ENCODE measurements around the gene CAMSAP2.

The CAMSAP2 gene, protein sequence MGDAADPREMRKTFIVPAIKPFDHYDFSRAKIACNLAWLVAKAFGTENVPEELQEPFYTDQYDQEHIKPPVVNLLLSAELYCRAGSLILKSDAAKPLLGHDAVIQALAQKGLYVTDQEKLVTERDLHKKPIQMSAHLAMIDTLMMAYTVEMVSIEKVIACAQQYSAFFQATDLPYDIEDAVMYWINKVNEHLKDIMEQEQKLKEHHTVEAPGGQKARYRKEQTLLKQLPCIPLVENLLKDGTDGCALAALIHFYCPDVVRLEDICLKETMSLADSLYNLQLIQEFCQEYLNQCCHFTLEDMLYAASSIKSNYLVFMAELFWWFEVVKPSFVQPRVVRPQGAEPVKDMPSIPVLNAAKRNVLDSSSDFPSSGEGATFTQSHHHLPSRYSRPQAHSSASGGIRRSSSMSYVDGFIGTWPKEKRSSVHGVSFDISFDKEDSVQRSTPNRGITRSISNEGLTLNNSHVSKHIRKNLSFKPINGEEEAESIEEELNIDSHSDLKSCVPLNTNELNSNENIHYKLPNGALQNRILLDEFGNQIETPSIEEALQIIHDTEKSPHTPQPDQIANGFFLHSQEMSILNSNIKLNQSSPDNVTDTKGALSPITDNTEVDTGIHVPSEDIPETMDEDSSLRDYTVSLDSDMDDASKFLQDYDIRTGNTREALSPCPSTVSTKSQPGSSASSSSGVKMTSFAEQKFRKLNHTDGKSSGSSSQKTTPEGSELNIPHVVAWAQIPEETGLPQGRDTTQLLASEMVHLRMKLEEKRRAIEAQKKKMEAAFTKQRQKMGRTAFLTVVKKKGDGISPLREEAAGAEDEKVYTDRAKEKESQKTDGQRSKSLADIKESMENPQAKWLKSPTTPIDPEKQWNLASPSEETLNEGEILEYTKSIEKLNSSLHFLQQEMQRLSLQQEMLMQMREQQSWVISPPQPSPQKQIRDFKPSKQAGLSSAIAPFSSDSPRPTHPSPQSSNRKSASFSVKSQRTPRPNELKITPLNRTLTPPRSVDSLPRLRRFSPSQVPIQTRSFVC (N-terminal part only)

DNA sequence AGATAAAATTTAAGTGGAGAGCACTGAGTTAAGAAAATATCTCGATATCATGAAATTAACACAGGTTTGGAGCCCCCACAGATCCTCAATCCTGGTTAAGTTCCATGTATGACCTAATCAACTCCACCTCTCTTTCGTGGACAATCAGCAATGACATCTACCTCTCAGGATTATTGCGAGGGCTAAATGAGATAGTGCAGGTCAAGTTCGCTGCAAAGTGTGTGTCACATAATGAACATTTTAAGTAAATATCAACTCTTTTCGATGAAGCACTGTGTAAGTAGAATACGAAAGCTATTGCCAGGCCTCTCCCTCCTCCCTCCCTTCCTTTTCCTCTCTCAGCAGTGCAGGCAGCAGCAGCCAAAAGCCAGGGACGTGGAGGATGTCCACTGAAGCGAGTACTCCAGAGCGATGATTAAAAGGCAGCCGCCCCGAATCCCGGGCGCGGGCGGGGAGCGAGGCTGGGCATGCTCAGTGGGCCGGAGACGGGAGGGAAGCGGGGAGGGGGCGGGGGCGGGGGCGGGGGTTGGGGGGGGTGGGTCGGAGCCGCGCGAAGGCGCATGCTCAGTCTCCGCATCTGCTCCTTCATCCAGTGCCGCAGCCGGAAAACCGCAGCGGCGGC, at the start of gene CAMSAP2:
CAMSAP2 (plus strand) TSS at position 567 of the 622 bp plus-strand sequence. CDS start 935 bp downstream, outside the sequence.
- peak within 1 kb of the TSS; percentile 95 for H3K4me3 ChIP-seq (ENCODE audit: low read depth, low read length)
- TF ChIP-seq, protein P1, sequence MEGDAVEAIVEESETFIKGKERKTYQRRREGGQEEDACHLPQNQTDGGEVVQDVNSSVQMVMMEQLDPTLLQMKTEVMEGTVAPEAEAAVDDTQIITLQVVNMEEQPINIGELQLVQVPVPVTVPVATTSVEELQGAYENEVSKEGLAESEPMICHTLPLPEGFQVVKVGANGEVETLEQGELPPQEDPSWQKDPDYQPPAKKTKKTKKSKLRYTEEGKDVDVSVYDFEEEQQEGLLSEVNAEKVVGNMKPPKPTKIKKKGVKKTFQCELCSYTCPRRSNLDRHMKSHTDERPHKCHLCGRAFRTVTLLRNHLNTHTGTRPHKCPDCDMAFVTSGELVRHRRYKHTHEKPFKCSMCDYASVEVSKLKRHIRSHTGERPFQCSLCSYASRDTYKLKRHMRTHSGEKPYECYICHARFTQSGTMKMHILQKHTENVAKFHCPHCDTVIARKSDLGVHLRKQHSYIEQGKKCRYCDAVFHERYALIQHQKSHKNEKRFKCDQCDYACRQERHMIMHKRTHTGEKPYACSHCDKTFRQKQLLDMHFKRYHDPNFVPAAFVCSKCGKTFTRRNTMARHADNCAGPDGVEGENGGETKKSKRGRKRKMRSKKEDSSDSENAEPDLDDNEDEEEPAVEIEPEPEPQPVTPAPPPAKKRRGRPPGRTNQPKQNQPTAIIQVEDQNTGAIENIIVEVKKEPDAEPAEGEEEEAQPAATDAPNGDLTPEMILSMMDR (IDR thresholded peaks at IDR 0.05; ENCODE audit: borderline replicate concordance, insufficient read depth, low read depth, low read length), result no peak

DNA sequence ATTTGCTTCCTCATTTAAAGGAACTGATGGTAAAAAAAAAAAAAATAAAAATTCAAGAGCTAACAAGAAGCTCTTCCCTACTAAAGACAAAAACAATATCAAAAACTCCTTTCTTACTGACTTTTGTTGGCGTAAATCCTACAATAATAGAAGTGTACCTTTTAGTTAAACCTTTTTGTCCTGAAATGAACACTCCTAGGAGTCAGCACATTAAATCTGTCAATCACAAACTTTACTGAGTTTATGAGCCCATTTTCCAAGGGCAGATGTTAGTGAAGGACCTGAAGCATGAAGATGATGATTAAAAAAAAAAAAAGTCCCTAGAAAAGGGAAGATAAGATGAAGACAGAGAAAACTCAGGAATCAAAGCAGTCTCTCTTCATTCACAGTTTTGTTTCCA, 46.4 kb upstream of the CAMSAP2 start:
- TF ChIP-seq, protein P1 (IDR thresholded peaks at IDR 0.05; ENCODE audit: borderline replicate concordance, insufficient read depth, low read depth, low read length), result no peak
- H3K4me3 ChIP-seq (ENCODE audit: low read depth, low read length), result no peak overlapping the region

GRCh38 chr1:200693327-200693726, 45.4 kb upstream of the CAMSAP2 start:
- H3K4me3 ChIP-seq (ENCODE audit: low read depth, low read length), result no peak overlapping the region
- TF ChIP-seq, protein P1 (IDR thresholded peaks at IDR 0.05; ENCODE audit: borderline replicate concordance, insufficient read depth, low read depth, low read length), result no peak

DNA sequence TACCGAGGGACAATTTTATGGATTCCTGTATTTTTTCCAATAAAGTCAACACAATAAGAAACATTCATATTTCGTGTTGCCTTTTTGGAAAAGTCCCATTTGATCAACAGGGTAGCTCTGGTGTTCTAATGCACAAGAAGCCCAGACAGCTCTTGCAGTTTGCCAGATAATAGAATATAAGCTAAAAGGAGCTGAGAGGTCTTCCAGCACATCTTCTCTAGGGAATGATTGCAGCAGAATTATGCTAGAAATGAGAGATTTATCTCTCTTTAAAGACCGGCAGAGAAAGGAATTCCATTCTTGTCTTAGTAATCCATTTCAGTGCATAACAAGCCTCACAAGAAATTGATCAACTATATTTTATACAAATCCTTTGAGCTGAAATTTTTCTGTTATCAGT, 44.0 kb upstream of the CAMSAP2 start:
- TF ChIP-seq, protein P1 (IDR thresholded peaks at IDR 0.05; ENCODE audit: borderline replicate concordance, insufficient read depth, low read depth, low read length), result no peak
- H3K4me3 ChIP-seq (ENCODE audit: low read depth, low read length), result no peak overlapping the region

GRCh38 chr1:200699871-200700270, 38.8 kb upstream of the CAMSAP2 start:
- TF ChIP-seq, protein P1 (IDR thresholded peaks at IDR 0.05; ENCODE audit: borderline replicate concordance, insufficient read depth, low read depth, low read length), result no peak
- H3K4me3 ChIP-seq (ENCODE audit: low read depth, low read length), result no peak overlapping the region

DNA sequence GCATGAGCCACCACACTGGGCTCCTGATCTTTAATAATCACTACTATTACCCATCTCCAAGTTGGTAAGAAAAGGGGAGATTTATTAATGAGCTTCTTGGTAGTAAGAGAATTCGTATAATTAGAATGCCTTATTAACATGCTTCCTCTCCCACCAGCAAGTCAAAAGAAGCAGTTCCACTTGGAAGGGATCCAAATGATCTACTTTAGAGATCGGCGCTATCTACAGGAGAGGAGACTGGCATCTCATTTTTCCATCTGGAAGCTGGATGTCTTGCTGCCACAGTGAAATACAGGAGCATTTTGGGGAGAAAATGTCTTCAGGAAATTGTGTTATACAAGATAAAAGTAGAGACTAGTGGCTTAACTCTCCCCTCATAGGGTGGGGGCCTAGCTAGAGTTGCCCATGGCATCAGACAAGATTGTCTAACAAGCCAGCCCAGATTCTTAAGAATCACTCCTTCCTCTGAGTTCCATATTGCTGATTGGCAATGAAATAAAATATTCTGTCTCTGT, 33.6 kb upstream of the CAMSAP2 start:
- TF ChIP-seq, protein P1 (IDR thresholded peaks at IDR 0.05; ENCODE audit: borderline replicate concordance, insufficient read depth, low read depth, low read length), result no peak
- no peak overlapping the region for H3K4me3 ChIP-seq (ENCODE audit: low read depth, low read length)

All from GM12875 (cell line).